Osteoblast (primary cell): ENCODE results near the gene TTC13. TPM values are rescaled to one million over a fixed set of nuclear protein-coding genes. Genes with fewer than 3 reads are reported as not detected.

Source experiments
- DNase-seq: peaks from one replicate; pipeline ENCODE4 v3.0.0; 2011; ENCODE audit warnings: low spot score, mixed read lengths; ENCODE audit not compliant: insufficient read length; ENCODE audit errors: missing footprints
- H2AFZ ChIP-seq: 2 replicates; pipeline ENCODE4 v1.6.0; 2011; ENCODE audit warnings: mild to moderate bottlenecking, low read length
- H3K27ac ChIP-seq: 2 replicates; pipeline ENCODE4 v1.5.1; 2011; ENCODE audit warnings: mild to moderate bottlenecking, low read depth, low read length, moderate library complexity
- H3K27me3 ChIP-seq: 2 replicates; pipeline ENCODE4 v1.6.0; 2012; ENCODE audit warnings: mild to moderate bottlenecking, control low read depth, inconsistent platforms, low read length, moderate library complexity; ENCODE audit not compliant: insufficient read depth
- H3K36me3 ChIP-seq: 2 replicates; pipeline ENCODE4 v1.5.1; 2011; ENCODE audit warnings: mild to moderate bottlenecking, low read length, control low read depth, moderate library complexity; ENCODE audit not compliant: insufficient read depth
- H3K4me1 ChIP-seq: 2 replicates; pipeline ENCODE4 v1.5.1; 2011; ENCODE audit warnings: mild to moderate bottlenecking, low read length, control low read depth, moderate library complexity; ENCODE audit not compliant: insufficient read depth
- H3K4me2 ChIP-seq: 2 replicates; pipeline ENCODE4 v1.6.0; 2011; ENCODE audit warnings: mild to moderate bottlenecking, low read length; ENCODE audit not compliant: insufficient read depth
- H3K4me3 ChIP-seq: fragments of 200-600 bp; sonication (generic); 3 replicates; pipeline ENCODE4 v1.5.1; 2012; ENCODE audit warnings: mild to moderate bottlenecking, low read length, inconsistent platforms; ENCODE audit not compliant: insufficient read depth
- H3K79me2 ChIP-seq: 2 replicates; pipeline ENCODE4 v1.6.0; 2012; ENCODE audit warnings: mild to moderate bottlenecking, low read length, control low read depth, inconsistent platforms; ENCODE audit not compliant: insufficient read depth
- H3K9me3 ChIP-seq: 2 replicates; pipeline ENCODE4 v1.5.1; 2011; ENCODE audit warnings: low read depth, low read length, control low read depth
- H4K20me1 ChIP-seq: 2 replicates; pipeline ENCODE4 v1.6.0; 2012; ENCODE audit warnings: mild to moderate bottlenecking, low read length, control low read depth; ENCODE audit not compliant: insufficient read depth
- total RNA-seq: library from RNA; depleted of rRNA; stranded (reverse); fragments of >200 nt; gene quantifications from 2 replicates; pipeline ENCODE4 v1.2.3, GENCODE V29; 2012
- TF ChIP-seq, protein P1 (sequence below): IDR thresholded peaks from 2 replicates; pipeline ENCODE4 v1.5.1; 2011; ENCODE audit warnings: mild to moderate bottlenecking, low read depth, low read length, moderate library complexity; ENCODE audit errors: extremely low read depth

TTC13 gene
- total RNA-seq, 1 donor, result 15.9 TPM

DNA sequence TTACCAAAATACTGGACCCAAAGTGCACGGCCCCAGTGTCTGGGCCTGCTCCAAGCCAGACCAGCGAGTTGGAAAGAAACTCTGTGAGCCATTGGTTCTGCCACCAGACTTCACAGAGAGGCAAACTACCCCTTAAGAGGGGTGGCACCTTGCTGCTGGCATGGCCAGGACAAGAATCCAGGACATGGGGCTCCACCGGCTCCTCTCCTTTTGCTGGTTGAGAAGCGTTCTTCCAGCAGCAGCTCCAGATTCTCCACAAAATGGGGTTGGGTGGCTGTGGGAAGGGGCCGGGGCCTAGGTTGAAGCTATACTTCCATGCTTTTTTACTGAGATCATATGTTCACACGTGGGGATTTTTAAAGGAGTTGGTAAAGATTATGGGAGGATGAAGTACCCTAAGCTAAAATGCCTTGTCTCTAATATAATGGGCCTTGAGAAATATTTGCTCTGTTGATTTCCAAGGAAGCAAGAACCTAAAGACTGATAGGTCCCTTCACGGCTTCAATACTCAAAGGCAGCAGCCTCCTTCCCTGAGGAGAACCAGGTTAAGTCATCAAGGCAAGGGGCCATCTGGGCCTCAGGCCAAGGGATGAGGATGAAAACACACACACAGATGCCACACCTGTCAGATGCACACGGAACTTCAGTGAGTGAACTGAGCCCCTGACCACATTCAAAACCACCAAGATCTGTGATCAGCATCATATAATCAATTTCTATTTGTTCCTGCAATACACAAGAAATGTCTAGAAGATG, 113.4 kb downstream of the TTC13 start:
- peaks cover 48% of the 10 kb centered on the region for H4K20me1 ChIP-seq
- H3K27me3 ChIP-seq, result no peaks in the 10 kb centered on the region
- H3K9me3 ChIP-seq, result no peaks in the 10 kb centered on the region
- peak overlapping the region; percentile 95 for H3K4me2 ChIP-seq
- peaks cover 80% of the 10 kb centered on the region for H3K79me2 ChIP-seq
- no peak for DNase-seq
- peak overlapping the region; percentile 16 for H3K27ac ChIP-seq
- H2AFZ ChIP-seq, result no peak overlapping the region
- peak overlapping the region; percentile 87 for H3K4me3 ChIP-seq
- peaks cover 61% of the 10 kb centered on the region for H3K4me1 ChIP-seq
- peaks cover 38% of the 10 kb centered on the region for H3K36me3 ChIP-seq
- TF ChIP-seq, protein P1, sequence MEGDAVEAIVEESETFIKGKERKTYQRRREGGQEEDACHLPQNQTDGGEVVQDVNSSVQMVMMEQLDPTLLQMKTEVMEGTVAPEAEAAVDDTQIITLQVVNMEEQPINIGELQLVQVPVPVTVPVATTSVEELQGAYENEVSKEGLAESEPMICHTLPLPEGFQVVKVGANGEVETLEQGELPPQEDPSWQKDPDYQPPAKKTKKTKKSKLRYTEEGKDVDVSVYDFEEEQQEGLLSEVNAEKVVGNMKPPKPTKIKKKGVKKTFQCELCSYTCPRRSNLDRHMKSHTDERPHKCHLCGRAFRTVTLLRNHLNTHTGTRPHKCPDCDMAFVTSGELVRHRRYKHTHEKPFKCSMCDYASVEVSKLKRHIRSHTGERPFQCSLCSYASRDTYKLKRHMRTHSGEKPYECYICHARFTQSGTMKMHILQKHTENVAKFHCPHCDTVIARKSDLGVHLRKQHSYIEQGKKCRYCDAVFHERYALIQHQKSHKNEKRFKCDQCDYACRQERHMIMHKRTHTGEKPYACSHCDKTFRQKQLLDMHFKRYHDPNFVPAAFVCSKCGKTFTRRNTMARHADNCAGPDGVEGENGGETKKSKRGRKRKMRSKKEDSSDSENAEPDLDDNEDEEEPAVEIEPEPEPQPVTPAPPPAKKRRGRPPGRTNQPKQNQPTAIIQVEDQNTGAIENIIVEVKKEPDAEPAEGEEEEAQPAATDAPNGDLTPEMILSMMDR, result no peak

DNA sequence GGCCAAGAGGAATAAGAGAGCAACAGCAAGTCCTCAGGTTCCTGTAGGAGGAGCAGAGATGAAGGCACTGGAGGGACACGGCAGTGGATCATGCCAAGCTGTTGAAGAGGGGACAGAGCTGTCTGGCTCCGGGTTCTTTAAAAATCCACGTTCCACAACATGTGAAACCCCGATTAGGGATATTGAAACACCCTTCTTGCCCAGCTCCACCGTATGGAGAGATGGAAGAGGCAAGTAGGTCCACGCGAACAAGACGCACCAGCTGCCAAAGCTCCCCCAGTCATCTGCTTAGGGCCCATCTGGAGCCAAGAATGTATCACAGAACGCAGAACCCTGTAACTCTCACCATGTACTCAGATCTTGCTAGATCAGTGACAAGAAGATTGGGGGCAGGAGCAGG, 114.2 kb downstream of the TTC13 start:
- Histone ChIP-seq H3K9me3 (no peaks in the 10 kb centered on the region), H2AFZ (no peak overlapping the region), H3K36me3 (peaks cover 41% of the 10 kb centered on the region), H4K20me1 (peaks cover 51% of the 10 kb centered on the region), H3K79me2 (peaks cover 88% of the 10 kb centered on the region), H3K4me2 (peak overlapping the region; percentile 95), H3K27ac (peak overlapping the region; percentile 16), H3K27me3 (no peaks in the 10 kb centered on the region), H3K4me3 (no peak overlapping the region), H3K4me1 (peaks cover 60% of the 10 kb centered on the region)
- DNase-seq, result no peak
- TF ChIP-seq, protein P1, result no peak

DNA sequence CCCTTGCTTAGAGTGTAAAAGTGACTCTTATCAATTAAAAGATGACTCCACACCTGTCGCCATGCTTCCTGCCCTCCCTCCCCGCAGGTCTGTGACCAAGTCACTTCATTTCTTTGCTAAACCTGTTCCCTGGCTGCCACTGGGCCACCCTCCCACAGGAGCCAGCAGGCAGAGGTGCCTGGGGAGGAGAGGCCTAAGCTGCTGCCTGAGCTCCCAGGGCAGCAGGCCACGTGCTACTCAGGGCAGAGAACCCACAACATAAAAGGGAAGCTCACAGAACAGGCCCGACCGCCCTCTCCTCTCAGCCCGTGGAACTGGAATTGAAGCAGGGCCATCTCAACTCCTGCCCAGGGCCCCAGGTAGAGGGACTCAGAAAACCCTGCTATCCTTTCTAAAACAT, 115.2 kb downstream of the TTC13 start:
- peaks cover 61% of the 10 kb centered on the region for H3K4me1 ChIP-seq
- H3K36me3 ChIP-seq, result peaks cover 41% of the 10 kb centered on the region
- peak overlapping the region; percentile 95 for H3K4me2 ChIP-seq
- H3K27me3 ChIP-seq, result no peaks in the 10 kb centered on the region
- DNase-seq, result no peak
- H4K20me1 ChIP-seq, result peaks cover 61% of the 10 kb centered on the region
- H2AFZ ChIP-seq, result no peak overlapping the region
- no peaks in the 10 kb centered on the region for H3K9me3 ChIP-seq
- TF ChIP-seq, protein P1, result no peak
- H3K4me3 ChIP-seq, result no peak overlapping the region
- peak overlapping the region; percentile 17 for H3K27ac ChIP-seq
- peaks cover 98% of the 10 kb centered on the region for H3K79me2 ChIP-seq

DNA sequence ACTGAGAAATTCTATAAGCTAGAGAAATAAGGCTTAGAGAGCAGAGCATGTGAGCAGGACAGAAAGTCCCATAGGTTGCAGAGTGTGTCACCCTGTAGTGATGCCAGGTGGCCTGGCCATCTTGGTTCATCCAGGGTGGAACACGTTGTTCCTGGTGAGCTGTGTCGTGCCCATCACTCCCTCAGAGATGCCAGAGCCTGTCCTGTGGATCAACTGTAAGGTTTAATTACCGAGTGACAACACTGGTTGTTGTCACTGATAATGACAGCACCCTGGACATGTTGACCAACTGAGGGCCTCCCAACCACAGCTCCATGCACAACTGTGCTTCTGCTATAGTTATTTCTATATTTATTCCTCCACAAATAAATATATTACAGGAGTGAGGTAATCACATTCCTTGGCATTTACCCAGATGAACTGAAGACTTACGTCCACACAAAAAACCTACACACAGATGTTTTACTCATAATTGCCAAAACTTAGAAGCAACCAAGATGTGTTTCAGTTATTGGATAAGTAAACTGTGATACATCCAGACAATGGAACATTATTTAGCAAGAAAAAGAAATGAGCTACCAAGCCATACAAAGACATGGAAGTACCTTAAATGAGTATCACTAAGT, 116.6 kb downstream of the TTC13 start:
- peaks cover 75% of the 10 kb centered on the region for H3K4me1 ChIP-seq
- H3K4me2 ChIP-seq, result peak overlapping the region; percentile 23
- H3K79me2 ChIP-seq, result peaks cover 100% of the 10 kb centered on the region
- H4K20me1 ChIP-seq, result peaks cover 68% of the 10 kb centered on the region
- no peaks in the 10 kb centered on the region for H3K9me3 ChIP-seq
- H3K4me3 ChIP-seq, result no peak overlapping the region
- peak overlapping the region; percentile 17 for H3K27ac ChIP-seq
- TF ChIP-seq, protein P1, result no peak
- no peak overlapping the region for H2AFZ ChIP-seq
- no peaks in the 10 kb centered on the region for H3K27me3 ChIP-seq
- no peak for DNase-seq
- H3K36me3 ChIP-seq, result peaks cover 41% of the 10 kb centered on the region
